HepG2 (cell line): ENCODE measurements around the gene SGSM1. TPM values are rescaled to one million over a fixed set of nuclear protein-coding genes. Genes with fewer than 3 reads are reported as not detected.

ENCODE experiments used
- HIVEP1 ChIP-seq: sonication (generic); formaldehyde crosslinking; IDR thresholded peaks from 2 replicates; pipeline ENCODE4 v1.4.0; 2020; ENCODE audit warnings: mild to moderate bottlenecking, missing genetic modification reagents
- MTA3 ChIP-seq: sonication (generic); formaldehyde crosslinking; IDR thresholded peaks from 2 replicates; pipeline ENCODE4 v1.4.0; 2020; ENCODE audit warnings: missing genetic modification reagents
- NFE2L1 ChIP-seq: sonication (generic); formaldehyde crosslinking; IDR thresholded peaks from 2 replicates; pipeline ENCODE4 v1.4.0; 2020; ENCODE audit warnings: missing genetic modification reagents, mild to moderate bottlenecking, borderline replicate concordance
- NFKBIZ ChIP-seq: IDR thresholded peaks from 2 replicates; pipeline ENCODE4 v1.6.1; 2018; ENCODE audit warnings: missing genetic modification reagents, missing compliant biosample characterization
- SP5 ChIP-seq: IDR thresholded peaks from 2 replicates; pipeline ENCODE4 v1.6.1; 2016; ENCODE audit warnings: low read depth, borderline replicate concordance
- ZNF329 ChIP-seq: sonication (generic); formaldehyde crosslinking; IDR thresholded peaks from 2 replicates; pipeline ENCODE4 v1.9.0; 2021; ENCODE audit warnings: low read depth, mild to moderate bottlenecking, missing genetic modification reagents
- ZNF616 ChIP-seq: sonication (generic); formaldehyde crosslinking; IDR thresholded peaks from 2 replicates; pipeline ENCODE4 v1.5.0; 2020; ENCODE audit warnings: low read depth, mild to moderate bottlenecking, missing genetic modification reagents
- polyA plus RNA-seq, 8 experiments: library from polyadenylated mRNA; depleted of rRNA in 3 of 8; stranded (reverse) in 7 of 8; unstranded in 1 of 8; fragments of >200 nt; fragmentation: Illumina TruSeq in 4 of 8; extraction: Trizol in 4 of 8; gene quantifications; 2 replicates each; pipeline versions ENCODE4 v1.2.1 to v1.2.3, GENCODE V29; 2011 to 2016; ENCODE audit warnings: low read depth in 4 of 8, missing spikeins in 1 of 8, mixed read lengths in 1 of 8; ENCODE audit not compliant: insufficient read depth in 1 of 8
- total RNA-seq, 5 experiments: library from RNA; depleted of rRNA; stranded (reverse); fragments of >200 nt; fragmentation: Illumina TruSeq; extraction: Trizol; gene quantifications; 2 replicates each; pipeline ENCODE4 v1.2.3, GENCODE V29; 2016; ENCODE audit warnings: low read depth in 1 of 5
- TF ChIP-seq, protein P1 (sequence below): sonication (generic); formaldehyde crosslinking; IDR thresholded peaks from 2 replicates; pipeline ENCODE4 v1.4.0; 2020; ENCODE audit warnings: missing genetic modification reagents
- TF ChIP-seq, protein P2 (sequence below): sonication (generic); formaldehyde crosslinking; IDR thresholded peaks from 2 replicates; pipeline ENCODE4 v1.4.0; 2020; ENCODE audit warnings: missing genetic modification reagents, borderline replicate concordance

Gene SGSM1
- total and polyA plus RNA-seq, 2 of the 13 experiments (the other 11 are each of a cell fraction or from before 2014, with no cell fraction given) = 0.07 TPM; not detected in 1

GRCh38 chr22:24765166-24765565 lies 40.8 kb upstream of the SGSM1 start (continued):
- TF ChIP-seq, protein P1, sequence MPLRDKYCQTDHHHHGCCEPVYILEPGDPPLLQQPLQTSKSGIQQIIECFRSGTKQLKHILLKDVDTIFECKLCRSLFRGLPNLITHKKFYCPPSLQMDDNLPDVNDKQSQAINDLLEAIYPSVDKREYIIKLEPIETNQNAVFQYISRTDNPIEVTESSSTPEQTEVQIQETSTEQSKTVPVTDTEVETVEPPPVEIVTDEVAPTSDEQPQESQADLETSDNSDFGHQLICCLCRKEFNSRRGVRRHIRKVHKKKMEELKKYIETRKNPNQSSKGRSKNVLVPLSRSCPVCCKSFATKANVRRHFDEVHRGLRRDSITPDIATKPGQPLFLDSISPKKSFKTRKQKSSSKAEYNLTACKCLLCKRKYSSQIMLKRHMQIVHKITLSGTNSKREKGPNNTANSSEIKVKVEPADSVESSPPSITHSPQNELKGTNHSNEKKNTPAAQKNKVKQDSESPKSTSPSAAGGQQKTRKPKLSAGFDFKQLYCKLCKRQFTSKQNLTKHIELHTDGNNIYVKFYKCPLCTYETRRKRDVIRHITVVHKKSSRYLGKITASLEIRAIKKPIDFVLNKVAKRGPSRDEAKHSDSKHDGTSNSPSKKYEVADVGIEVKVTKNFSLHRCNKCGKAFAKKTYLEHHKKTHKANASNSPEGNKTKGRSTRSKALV (CRISPR knock-in tag) = no peak
- TF ChIP-seq ZNF329 (CRISPR knock-in tag) = no peak
- no peak for TF ChIP-seq HIVEP1 (CRISPR knock-in tag)
- no peak for TF ChIP-seq ZNF616 (CRISPR knock-in tag)
- no peak for TF ChIP-seq MTA3 (CRISPR knock-in tag)
- TF ChIP-seq SP5 = no peak
- TF ChIP-seq NFE2L1 (CRISPR knock-in tag) = no peak
- TF ChIP-seq, protein P2, sequence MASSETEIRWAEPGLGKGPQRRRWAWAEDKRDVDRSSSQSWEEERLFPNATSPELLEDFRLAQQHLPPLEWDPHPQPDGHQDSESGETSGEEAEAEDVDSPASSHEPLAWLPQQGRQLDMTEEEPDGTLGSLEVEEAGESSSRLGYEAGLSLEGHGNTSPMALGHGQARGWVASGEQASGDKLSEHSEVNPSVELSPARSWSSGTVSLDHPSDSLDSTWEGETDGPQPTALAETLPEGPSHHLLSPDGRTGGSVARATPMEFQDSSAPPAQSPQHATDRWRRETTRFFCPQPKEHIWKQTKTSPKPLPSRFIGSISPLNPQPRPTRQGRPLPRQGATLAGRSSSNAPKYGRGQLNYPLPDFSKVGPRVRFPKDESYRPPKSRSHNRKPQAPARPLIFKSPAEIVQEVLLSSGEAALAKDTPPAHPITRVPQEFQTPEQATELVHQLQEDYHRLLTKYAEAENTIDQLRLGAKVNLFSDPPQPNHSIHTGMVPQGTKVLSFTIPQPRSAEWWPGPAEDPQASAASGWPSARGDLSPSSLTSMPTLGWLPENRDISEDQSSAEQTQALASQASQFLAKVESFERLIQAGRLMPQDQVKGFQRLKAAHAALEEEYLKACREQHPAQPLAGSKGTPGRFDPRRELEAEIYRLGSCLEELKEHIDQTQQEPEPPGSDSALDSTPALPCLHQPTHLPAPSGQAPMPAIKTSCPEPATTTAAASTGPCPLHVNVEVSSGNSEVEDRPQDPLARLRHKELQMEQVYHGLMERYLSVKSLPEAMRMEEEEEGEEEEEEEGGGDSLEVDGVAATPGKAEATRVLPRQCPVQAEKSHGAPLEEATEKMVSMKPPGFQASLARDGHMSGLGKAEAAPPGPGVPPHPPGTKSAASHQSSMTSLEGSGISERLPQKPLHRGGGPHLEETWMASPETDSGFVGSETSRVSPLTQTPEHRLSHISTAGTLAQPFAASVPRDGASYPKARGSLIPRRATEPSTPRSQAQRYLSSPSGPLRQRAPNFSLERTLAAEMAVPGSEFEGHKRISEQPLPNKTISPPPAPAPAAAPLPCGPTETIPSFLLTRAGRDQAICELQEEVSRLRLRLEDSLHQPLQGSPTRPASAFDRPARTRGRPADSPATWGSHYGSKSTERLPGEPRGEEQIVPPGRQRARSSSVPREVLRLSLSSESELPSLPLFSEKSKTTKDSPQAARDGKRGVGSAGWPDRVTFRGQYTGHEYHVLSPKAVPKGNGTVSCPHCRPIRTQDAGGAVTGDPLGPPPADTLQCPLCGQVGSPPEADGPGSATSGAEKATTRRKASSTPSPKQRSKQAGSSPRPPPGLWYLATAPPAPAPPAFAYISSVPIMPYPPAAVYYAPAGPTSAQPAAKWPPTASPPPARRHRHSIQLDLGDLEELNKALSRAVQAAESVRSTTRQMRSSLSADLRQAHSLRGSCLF = no peak
- no peak for TF ChIP-seq NFKBIZ (CRISPR knock-in tag)
